GM19324 (cell line): ENCODE data around the gene PRDX2.

ENCODE experiments used
- ATAC-seq: cut with Tn5 transposase; IDR thresholded peaks from one replicate; pipeline ENCODE4 v1.9.1; 2021; ENCODE audit warnings: mild to moderate bottlenecking, moderate library complexity; ENCODE audit not compliant: unreplicated experiment, low FRiP score

The PRDX2 gene

GRCh38 chr19:12757544-12758274, 43.9 kb downstream of the PRDX2 start:
- ATAC-seq, result no peak

- no peak for ATAC-seq
These were observed 45.3 kb downstream of the PRDX2 start for GRCh38 chr19:12756150-12756883.

GRCh38 chr19:12754465-12755196, 47.0 kb downstream of the PRDX2 start:
- no peak for ATAC-seq

GRCh38 chr19:12752056-12752781, 49.4 kb downstream of the PRDX2 start:
- ATAC-seq, result no peak

GRCh38 chr19:12751635-12752034, 50.0 kb downstream of the PRDX2 start, which contains the start of gene BEST2:
TSS of gene BEST2 (plus strand) at chr19:12751791. CDS start at chr19:12752593, 802 bp downstream.
- ATAC-seq, result no peak

- ATAC-seq, result no peak
These were observed 50.7 kb downstream of the PRDX2 start for GRCh38 chr19:12750851-12751250.

GRCh38 chr19:12749938-12750521, 51.6 kb downstream of the PRDX2 start:
- no peak for ATAC-seq

GRCh38 chr19:12748489-12748888, 53.1 kb downstream of the PRDX2 start:
- ATAC-seq, result no peak
